Measurements from ENCODE around the gene HOTAIR.

HOTAIR gene

GRCh38 chr12:53988541-53989226, 13.9 kb upstream of the HOTAIR start:
- Histone ChIP-seq H3K27ac (ENCODE audit: low read length) (no peak overlapping the region), H3K4me3 (ENCODE audit: low read length) (no peak overlapping the region), H3K4me1 (ENCODE audit: insufficient read depth, low read length) (no peaks in the 10 kb centered on the region), H3K36me3 (ENCODE audit: insufficient read depth, low read depth, low read length) (no peaks in the 10 kb centered on the region), H3K9me3 (ENCODE audit: insufficient read depth, low read depth, low read length) (peaks cover 12% of the 10 kb centered on the region; the same call in 1 of the 2 replicates), H3K9ac (ENCODE audit: low read depth, low read length) (no peak overlapping the region), H3K27me3 (ENCODE audit: insufficient read depth, low read length) (peaks cover 100% of the 10 kb centered on the region)

GRCh38 chr12:53987787-53988230, 13.1 kb upstream of the HOTAIR start:
- H3K9me3 ChIP-seq (ENCODE audit: insufficient read depth, low read depth, low read length) = peaks cover 15% of the 10 kb centered on the region; the same call in 1 of the 2 replicates
- H3K36me3 ChIP-seq (ENCODE audit: insufficient read depth, low read depth, low read length) = no peaks in the 10 kb centered on the region
- peaks cover 100% of the 10 kb centered on the region for H3K27me3 ChIP-seq (ENCODE audit: insufficient read depth, low read length)
- no peak overlapping the region for H3K9ac ChIP-seq (ENCODE audit: low read depth, low read length)
- no peaks in the 10 kb centered on the region for H3K4me1 ChIP-seq (ENCODE audit: insufficient read depth, low read length)
- H3K27ac ChIP-seq (ENCODE audit: low read length) = no peak overlapping the region
- H3K4me3 ChIP-seq (ENCODE audit: low read length) = no peak overlapping the region

- Histone ChIP-seq H3K9me3 (ENCODE audit: insufficient read depth, low read depth, low read length) (peaks cover 15% of the 10 kb centered on the region; the same call in 1 of the 2 replicates), H3K4me3 (ENCODE audit: low read length) (no peak overlapping the region), H3K4me1 (ENCODE audit: insufficient read depth, low read length) (no peaks in the 10 kb centered on the region), H3K27ac (ENCODE audit: low read length) (no peak overlapping the region), H3K36me3 (ENCODE audit: insufficient read depth, low read depth, low read length) (no peaks in the 10 kb centered on the region), H3K27me3 (ENCODE audit: insufficient read depth, low read length) (peaks cover 100% of the 10 kb centered on the region), H3K9ac (ENCODE audit: low read depth, low read length) (no peak overlapping the region)
Measured at GRCh38 chr12:53986686-53987483, 12.1 kb upstream of the HOTAIR start.

DNA sequence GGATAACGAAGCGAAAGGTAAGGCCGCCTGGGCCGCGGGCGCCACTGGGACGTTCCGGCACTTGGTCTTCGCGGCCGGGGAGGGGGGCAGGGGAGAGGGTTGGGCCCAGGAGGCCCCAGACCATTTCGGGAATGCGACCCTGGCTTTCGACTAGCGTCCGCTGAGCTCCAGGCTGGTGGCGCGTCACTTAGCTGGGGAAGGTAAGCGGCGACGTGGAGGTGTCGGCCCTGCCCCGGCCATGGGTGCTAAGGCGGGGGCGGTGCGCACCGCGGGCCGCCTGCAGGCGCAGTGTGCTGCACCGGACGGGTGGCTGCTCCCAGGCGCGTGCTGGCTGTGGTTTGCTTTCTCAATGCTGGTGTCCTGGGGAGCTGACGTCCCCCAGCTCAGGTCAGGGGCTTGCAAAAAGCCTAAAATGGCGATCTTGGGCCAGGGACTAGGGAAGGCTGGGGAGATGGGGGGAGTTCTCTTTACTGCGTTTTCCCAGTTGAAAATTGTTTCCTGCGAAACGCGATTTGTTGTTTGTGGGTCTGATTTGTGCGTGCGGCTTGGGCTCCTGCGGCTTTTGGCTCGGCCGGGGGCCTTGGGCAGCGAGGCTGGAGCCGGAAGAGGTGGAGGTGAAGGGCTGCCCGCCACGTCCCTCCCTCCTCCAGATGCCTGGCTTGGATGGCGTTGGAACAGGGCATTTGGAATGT, 11.4 kb upstream of the HOTAIR start:
- H3K4me3 ChIP-seq (ENCODE audit: low read length) = no peak overlapping the region
- peaks cover 15% of the 10 kb centered on the region; the same call in 1 of the 2 replicates for H3K9me3 ChIP-seq (ENCODE audit: insufficient read depth, low read depth, low read length)
- H3K9ac ChIP-seq (ENCODE audit: low read depth, low read length) = no peak overlapping the region

GRCh38 chr12:53985692-53985993, 10.9 kb upstream of the HOTAIR start:
- Histone ChIP-seq H3K27me3 (ENCODE audit: insufficient read depth, low read length) (peaks cover 100% of the 10 kb centered on the region), H3K9ac (ENCODE audit: low read depth, low read length) (no peak overlapping the region), H3K4me1 (ENCODE audit: insufficient read depth, low read length) (no peaks in the 10 kb centered on the region), H3K27ac (ENCODE audit: low read length) (no peak overlapping the region), H3K36me3 (ENCODE audit: insufficient read depth, low read depth, low read length) (no peaks in the 10 kb centered on the region), H3K4me3 (ENCODE audit: low read length) (no peak overlapping the region), H3K9me3 (ENCODE audit: insufficient read depth, low read depth, low read length) (peaks cover 15% of the 10 kb centered on the region; the same call in 1 of the 2 replicates)

More for the DNA sequence above, 11.4 kb upstream of the HOTAIR start:
- no peaks in the 10 kb centered on the region for H3K4me1 ChIP-seq (ENCODE audit: insufficient read depth, low read length)
- no peak overlapping the region for H3K27ac ChIP-seq (ENCODE audit: low read length)
- H3K27me3 ChIP-seq (ENCODE audit: insufficient read depth, low read length) = peaks cover 100% of the 10 kb centered on the region
- no peaks in the 10 kb centered on the region for H3K36me3 ChIP-seq (ENCODE audit: insufficient read depth, low read depth, low read length)

DNA sequence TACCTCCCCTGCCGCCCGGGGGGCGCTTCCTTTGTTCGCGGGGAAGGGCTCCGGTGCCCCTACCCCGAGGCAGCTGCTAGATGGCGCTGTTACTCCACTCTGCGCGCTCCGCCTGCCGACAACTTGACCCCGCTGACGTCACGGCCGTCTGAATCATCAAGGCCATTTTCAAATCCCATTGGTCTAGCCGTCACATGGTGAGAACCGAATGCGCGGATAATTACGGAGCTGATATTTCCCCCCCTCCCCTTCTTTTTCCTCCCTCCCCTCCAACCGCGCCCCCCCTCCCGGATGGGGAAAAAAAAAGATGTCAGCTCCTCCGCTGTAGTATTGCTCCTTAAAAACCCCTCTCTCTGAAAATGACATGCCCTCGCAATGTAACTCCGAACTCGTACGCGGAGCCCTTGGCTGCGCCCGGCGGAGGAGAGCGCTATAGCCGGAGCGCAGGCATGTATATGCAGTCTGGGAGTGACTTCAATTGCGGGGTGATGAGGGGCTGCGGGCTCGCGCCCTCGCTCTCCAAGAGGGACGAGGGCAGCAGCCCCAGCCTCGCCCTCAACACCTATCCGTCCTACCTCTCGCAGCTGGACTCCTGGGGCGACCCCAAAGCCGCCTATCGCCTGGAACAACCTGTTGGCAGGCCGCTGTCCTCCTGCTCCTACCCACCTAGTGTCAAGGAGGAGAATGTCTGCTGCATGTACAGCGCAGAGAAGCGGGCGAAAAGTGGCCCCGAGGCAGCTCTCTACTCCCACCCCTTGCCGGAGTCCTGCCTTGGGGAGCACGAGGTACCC, 10.3 kb upstream of the HOTAIR start, which contains the start of gene HOXC10:
TSS of gene HOXC10 (plus strand) at position 246 of the 791 bp plus-strand sequence. CDS start at position 360, 114 bp downstream.
- Histone ChIP-seq H3K36me3 (ENCODE audit: insufficient read depth, low read depth, low read length) (no peaks in the 10 kb centered on the region), H3K4me1 (ENCODE audit: insufficient read depth, low read length) (no peaks in the 10 kb centered on the region), H3K9me3 (ENCODE audit: insufficient read depth, low read depth, low read length) (peaks cover 15% of the 10 kb centered on the region; the same call in 1 of the 2 replicates), H3K27me3 (ENCODE audit: insufficient read depth, low read length) (peaks cover 100% of the 10 kb centered on the region), H3K4me3 (ENCODE audit: low read length) (no peak within 1 kb of the TSS), H3K27ac (ENCODE audit: low read length) (no peak within 1 kb of the TSS), H3K9ac (ENCODE audit: low read depth, low read length) (no peak within 1 kb of the TSS)

DNA sequence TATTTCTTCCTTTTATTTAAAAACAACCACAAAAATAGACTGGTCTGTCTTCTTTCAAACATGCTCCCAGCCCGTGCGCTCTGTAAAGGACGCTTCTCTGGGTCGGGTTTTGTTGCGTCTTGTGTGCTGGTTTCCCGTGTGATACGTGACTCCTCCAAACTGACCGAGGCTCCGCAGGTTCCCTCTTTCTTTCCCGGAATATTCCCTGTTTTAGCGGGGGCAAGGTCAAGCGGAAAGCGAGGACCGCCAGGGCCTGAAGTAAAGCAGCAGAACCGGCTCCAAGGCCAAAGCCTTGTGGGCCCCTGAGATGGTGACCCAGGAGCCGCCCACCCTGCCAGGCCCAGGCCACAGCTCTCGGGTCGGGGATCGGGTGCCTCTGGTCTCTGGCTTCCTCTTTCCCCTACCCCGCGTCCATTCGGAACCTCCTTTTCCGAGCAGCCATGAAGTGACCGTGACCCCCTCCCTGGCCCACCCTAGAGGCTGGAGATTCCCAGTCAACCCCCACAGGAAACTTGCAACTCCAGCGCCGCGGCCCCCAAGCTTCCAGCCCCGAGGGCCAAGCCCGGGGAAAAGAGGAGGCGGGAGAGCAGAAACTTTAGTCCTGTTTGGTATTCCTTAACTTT, 9.3 kb upstream of the HOTAIR start:
- no peaks in the 10 kb centered on the region for H3K36me3 ChIP-seq (ENCODE audit: insufficient read depth, low read depth, low read length)
- peaks cover 15% of the 10 kb centered on the region; the same call in 1 of the 2 replicates for H3K9me3 ChIP-seq (ENCODE audit: insufficient read depth, low read depth, low read length)
- H3K27me3 ChIP-seq (ENCODE audit: insufficient read depth, low read length) = peaks cover 100% of the 10 kb centered on the region
- H3K9ac ChIP-seq (ENCODE audit: low read depth, low read length) = no peak overlapping the region
- H3K4me3 ChIP-seq (ENCODE audit: low read length) = no peak overlapping the region
- H3K27ac ChIP-seq (ENCODE audit: low read length) = no peak overlapping the region
- H3K4me1 ChIP-seq (ENCODE audit: insufficient read depth, low read length) = no peaks in the 10 kb centered on the region

- no peak overlapping the region for H3K9ac ChIP-seq (ENCODE audit: low read depth, low read length)
- no peak overlapping the region for H3K4me3 ChIP-seq (ENCODE audit: low read length)
- no peak overlapping the region for H3K27ac ChIP-seq (ENCODE audit: low read length)
- no peaks in the 10 kb centered on the region for H3K4me1 ChIP-seq (ENCODE audit: insufficient read depth, low read length)
- H3K27me3 ChIP-seq (ENCODE audit: insufficient read depth, low read length) = peaks cover 100% of the 10 kb centered on the region
- H3K9me3 ChIP-seq (ENCODE audit: insufficient read depth, low read depth, low read length) = peaks cover 15% of the 10 kb centered on the region; the same call in 1 of the 2 replicates
- H3K36me3 ChIP-seq (ENCODE audit: insufficient read depth, low read depth, low read length) = no peaks in the 10 kb centered on the region
Measured at GRCh38 chr12:53983568-53983949, 8.8 kb upstream of the HOTAIR start.

DNA sequence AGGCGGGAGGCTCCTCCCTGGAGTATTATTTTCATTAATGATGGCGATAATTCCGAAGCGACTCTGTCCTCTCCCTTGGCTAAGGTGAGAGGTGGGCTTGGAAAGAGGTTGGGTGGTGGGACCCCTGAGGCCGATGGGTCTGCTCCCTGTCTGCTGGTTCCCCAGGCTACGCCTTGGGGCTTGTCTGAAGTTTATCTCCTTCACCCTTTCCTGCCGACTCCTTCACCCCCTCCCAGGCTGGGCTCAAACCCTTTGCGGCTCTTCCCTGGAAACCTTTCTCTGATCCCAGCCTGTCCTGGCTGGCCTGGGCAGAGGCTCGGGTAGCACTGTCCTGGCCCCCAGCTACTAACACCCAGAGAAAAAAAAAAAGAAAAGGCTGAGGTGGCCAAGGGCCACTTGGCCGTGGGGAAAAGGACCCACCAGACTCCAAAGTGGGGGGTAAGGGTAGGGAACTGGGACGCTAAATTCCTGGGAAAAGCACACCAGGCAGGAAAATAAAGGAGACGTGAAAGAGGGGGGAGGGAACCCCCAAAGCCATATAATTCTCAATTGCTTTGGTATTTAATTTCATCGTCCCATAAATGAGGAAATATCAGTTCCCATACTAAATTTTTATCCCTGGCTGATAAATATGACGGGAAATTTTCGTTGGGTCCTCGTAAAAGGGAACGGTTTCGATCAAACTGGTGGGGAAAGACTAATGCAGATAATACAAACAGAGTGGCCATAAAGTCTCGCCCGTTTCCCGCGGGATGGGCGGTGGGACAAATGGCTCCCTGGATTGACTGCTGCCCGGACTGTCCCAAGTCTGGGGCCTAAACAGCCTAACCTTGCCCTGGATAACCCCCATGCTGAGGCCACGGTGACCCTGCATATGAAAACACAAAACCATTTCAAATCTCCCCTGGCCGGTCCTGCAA, 8.2 kb upstream of the HOTAIR start:
- no peak overlapping the region for H3K27ac ChIP-seq (ENCODE audit: low read length)
- H3K4me3 ChIP-seq (ENCODE audit: low read length) = no peak overlapping the region
- no peaks in the 10 kb centered on the region for H3K4me1 ChIP-seq (ENCODE audit: insufficient read depth, low read length)
- peaks cover 100% of the 10 kb centered on the region for H3K27me3 ChIP-seq (ENCODE audit: insufficient read depth, low read length)
- H3K9me3 ChIP-seq (ENCODE audit: insufficient read depth, low read depth, low read length) = peaks cover 15% of the 10 kb centered on the region; the same call in 1 of the 2 replicates
- H3K36me3 ChIP-seq (ENCODE audit: insufficient read depth, low read depth, low read length) = no peaks in the 10 kb centered on the region
- no peak overlapping the region for H3K9ac ChIP-seq (ENCODE audit: low read depth, low read length)
